GM12864 (cell line): Measurements from ENCODE around the gene DHX16.

Experiments
- DNase-seq: peaks from one replicate; pipeline ENCODE4 v3.0.0-alpha.2; 2011; ENCODE audit warnings: low read depth
- H3K4me3 ChIP-seq: 2 replicates; pipeline ENCODE4 v1.5.1; 2011; ENCODE audit warnings: mild to moderate bottlenecking, low read depth, low read length, control low read depth
- CTCF ChIP-seq: IDR thresholded peaks from 2 replicates; pipeline ENCODE4 v1.5.1; 2011; ENCODE audit warnings: low read depth, mild to moderate bottlenecking, moderate library complexity, low read length, control low read depth, inconsistent platforms; ENCODE audit errors: missing control alignments

DHX16 gene

GRCh38 chr6:30610065-30610464 is 62.7 kb downstream of the DHX16 start:
- no peak overlapping the region for H3K4me3 ChIP-seq
- no peak for DNase-seq
- TF ChIP-seq CTCF: no peak

DNA sequence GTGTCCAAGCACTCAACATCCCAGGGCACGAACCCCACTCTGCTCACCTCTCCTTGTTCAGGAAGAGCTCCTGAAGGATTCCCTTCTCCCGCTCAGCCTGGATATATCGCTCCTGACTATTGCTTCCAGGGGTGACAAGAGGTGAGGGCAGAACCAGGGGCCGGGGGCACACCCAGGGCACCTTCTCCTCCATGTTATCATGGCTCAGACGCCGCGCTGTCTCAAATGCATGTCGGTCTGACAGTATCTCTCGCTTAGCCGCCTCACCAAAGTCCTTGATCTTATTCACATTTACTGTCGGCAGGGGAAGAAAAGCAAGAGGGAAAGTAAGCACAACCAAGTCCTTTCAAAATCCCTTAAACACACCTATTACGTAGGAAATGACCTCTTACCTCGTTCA is 68.8 kb downstream of the DHX16 start:
- DNase-seq: no peak
- no peak overlapping the region for H3K4me3 ChIP-seq
- no peak for TF ChIP-seq CTCF
